ENCODE data around the gene TNFAIP3.
A peak's percentile ranks its signal among the peaks of the same experiment; 100 is the strongest.

Gene TNFAIP3

DNA sequence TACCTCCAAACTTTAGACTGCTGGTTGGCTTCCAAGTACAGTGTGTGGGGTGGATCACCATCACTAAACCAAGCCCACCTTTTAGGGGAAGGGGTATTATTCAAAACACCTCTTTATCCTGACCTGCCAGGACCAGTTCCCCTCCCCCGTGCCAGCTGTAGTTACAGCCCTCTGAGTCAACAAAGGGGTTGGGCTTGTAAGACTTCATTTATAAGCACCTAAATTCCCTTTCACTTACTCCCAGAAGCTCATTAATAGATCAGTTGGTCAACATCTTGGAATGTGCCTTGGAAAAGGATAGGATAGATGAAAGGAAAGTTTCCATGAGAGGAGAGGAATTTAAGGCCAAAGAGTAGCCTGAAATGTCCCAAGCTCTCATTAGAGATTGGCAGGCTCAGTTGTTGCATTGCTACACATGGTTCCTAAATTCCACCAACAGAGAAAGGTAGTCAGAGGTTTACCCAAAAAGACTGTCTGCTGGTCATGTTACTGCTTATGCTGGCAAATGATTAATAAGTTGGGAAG is 59.2 kb downstream of the TNFAIP3 start:
- no peak for DNase-seq

DNA sequence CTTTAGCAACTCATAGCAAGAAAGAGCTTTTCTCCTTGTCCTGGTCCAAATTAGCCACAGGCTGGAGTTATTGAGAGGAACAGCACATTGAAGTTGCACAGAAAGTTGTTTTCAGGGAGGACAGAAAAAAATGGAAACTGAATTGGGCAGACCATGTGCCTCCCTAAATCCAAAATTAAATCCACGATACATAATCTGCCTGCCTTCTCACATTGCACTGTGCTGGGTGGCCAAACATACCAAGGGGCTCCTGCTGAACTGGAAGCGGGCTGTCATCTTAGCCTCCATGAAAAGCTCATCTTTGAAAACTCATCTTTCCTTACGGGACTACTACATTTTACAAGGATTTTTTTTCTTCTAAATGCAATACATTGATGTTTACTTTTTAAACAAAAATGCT is 59.9 kb downstream of the TNFAIP3 start:
- DNase-seq, result no peak

GRCh38 chr6:137927777-137928218 is 60.7 kb downstream of the TNFAIP3 start:
- DNase-seq, result peak; percentile 59

GRCh38 chr6:137928286-137928685 is 61.2 kb downstream of the TNFAIP3 start:
- no peak for DNase-seq

GRCh38 chr6:137931849-137932465 is 64.9 kb downstream of the TNFAIP3 start:
- no peak for DNase-seq
